Erythroblast (primary cell): ENCODE data around the gene TUT1.

Experiments
- GATA1 ChIP-seq: IDR thresholded peaks from 2 replicates; pipeline ENCODE4 v1.6.1; 2011; ENCODE audit warnings: low read depth, mild to moderate bottlenecking, control low read depth, low read length, moderate library complexity
- POLR2A ChIP-seq: IDR thresholded peaks from 2 replicates; pipeline ENCODE4 v1.6.1; 2011; ENCODE audit warnings: mild to moderate bottlenecking, low read length

DNA sequence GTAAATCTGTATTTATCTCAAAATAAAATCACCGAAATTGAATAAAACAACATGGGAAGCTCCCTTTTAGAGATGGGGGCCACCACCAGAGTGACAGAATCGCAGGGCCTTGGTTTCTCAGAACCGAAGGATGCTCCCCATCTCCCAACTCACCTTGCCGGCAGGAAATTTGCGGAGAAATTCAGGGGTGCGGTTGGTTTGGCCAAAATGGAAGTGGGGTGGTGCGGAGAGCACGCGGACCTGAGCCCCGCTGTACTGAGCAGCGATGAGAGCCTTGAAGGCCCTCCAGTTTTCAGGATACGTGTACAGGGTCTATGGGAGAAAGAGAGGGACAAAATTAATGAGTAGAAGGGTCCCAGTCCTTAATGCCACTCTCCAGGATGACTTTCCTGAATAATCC, 18.9 kb downstream of the TUT1 start:
- TF ChIP-seq POLR2A (no peak), GATA1 (no peak)
